GM21576 (cell line): ENCODE data around the gene ATOH8.

Experiments used
- ATAC-seq: cut with Tn5 transposase; IDR thresholded peaks from one replicate; pipeline ENCODE4 v1.9.1; 2021; ENCODE audit warnings: mild to moderate bottlenecking, moderate library complexity; ENCODE audit not compliant: unreplicated experiment

ATOH8 gene

DNA sequence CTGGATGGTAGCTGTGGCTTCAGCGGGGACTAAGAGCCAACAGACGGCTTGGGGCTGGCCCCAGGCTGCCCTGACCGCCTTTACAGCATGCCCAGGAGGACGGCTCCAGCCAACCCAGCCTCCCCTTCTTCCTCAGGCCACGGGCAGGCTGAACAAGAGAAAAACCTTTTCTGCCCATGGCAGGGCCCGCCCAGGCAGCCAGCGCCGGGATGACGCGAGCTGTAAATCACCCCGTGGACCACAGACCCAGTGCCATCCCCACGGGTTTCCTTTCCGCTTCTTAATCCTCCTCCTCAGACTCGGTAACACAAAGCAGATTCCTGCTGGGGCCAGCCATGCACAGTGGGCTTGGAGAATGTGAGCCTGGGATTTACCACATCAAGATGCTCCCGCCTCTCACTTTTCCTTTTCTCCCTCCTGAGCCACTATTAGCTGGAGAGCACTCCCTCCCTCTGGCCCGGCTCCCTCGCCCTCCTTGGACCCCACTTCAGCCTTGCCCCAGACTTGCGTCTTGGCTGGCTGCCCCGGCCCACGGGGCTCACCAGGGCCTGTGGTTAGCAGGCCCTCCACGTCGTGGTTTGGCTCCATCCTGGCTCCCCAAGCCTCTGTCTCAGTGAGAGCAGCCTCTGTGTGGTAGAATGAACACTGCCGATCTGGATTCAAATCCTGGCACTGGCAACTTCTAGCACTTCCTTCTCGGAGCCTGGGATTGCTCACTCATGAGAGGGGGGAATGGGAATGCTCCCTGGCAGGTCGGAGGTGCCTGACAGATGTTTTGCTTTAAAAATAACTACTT is 31.4 kb downstream of the ATOH8 start:
- ATAC-seq, result no peak

DNA sequence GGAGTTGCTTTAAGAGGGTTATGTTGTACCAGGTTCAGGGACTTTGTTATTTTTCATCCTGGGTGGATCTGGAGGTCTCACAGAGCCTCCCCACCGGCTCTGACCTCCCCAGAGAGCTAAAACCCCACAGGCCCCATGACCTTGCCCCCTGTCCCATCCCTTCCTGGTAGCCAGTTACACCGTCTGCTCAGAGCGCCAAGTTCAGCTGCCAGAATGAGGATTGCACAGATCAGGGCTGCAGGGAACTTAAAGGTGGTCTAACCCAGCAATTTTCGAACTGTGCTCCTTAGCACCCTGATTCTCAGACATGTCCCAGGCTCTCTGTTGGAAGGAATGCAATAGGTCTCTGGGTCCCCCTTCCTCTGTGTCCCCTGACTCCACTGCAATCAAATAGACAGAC is 32.1 kb downstream of the ATOH8 start:
- no peak for ATAC-seq

DNA sequence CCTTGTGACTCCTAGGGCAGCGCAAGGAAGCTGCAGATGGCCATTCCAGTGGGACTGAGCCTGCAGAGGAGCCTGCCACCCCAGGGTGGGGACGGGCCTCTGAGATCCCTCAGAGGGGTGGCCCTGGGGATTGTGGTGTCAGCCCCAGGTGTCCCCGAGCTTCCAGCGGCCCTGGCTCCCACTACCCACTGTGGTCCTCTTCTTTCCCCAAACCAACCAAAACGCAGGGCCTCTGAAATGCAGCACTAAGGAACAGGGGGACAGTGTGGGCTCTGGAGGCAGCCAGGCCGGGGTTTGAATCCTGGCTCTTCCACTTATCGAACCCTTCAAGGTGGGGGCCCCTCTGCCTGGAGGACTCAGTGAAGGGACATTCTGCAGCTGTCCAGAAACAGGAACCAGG is 32.7 kb downstream of the ATOH8 start:
- no peak for ATAC-seq

DNA sequence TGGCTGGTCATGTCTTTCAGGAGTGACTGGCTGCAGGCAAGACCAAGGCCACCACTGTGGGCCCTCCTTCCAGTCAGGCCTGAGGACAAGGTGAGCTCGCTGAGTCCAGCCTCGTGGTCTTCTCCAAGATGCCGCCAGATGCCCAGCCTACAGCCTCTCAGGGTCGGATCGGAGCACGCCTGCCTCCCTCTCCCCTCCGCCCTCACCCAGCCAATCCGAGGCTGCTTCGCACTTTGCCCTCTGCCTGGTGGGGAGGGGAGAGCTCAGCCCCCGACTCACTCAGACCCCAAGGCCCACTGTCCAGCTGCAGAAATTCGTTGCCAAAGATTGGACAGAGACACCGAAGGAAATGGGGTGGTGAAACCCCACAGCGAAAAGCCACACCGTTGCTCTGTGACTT is 33.1 kb downstream of the ATOH8 start:
- no peak for ATAC-seq

DNA sequence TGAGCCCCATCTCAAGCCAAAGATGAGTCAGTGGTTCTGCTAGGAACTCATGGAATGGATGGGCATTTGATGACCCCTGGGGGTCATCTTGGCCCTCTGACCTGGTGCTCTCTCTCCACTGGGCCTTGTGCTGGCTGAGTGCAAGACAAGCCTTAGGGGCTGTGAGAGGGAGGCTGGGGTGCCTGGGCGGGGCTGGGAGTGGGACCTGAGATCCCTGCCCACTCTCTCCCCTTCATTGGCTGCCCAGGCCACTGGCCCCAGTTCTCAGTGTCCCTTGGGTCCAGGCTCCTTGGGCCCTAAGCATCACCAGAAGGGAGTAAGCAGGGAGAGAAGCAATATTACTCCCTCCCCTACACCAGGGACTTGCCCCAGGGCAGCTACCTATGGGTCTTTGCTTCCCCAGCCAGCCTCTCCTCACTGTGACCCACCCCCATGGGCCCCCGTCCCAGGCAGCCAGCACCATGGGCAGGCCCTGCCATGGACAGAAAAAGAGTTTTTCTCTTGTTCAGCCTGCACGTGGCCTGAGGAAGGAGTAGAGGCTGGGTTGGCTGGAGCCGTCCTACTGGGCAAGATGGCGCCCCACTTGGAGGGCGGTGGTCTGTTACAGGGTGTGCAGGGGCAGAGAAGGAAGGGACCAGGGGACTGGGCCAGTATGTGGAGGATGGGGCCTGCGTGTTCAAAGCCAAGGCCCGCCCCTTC is 33.6 kb downstream of the ATOH8 start:
- ATAC-seq, result no peak

DNA sequence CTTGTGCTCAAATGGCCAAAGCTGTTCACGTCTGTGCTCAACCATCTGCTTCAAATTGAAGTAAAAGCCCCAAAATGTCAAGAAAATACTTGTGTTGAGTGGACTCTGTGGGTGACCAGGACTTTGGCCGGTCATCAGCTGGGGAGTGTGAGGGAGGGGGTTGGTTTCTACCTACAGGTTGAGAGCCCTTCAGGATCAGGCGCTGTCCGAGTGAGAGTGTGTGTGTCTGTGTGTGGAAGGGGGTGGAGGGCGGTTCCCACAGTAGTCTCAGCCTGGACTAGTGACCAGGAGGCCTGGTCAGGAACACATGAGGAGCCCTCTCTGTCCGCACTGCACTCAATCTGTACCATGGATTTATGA is 34.2 kb downstream of the ATOH8 start:
- ATAC-seq, result no peak

DNA sequence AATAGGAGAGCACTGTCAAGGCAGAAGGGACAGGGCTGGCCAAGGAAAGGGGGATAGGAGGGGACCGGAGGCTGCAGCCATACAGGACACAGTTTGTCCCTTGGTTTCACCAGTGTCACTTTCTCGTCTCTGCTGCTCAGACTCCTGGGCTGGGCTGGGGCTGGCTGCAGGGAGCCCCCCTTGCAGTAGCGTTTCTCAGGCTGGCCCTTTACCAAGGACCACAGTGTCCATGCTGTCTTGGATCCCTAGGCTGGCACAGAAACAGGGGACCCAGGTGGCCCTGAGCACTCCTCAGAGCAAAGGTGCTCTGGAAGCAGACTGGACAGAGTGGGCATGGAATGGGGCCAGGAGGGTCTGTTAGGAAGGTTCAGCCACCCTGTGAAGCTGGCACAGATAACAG is 34.8 kb downstream of the ATOH8 start:
- ATAC-seq, result no peak

DNA sequence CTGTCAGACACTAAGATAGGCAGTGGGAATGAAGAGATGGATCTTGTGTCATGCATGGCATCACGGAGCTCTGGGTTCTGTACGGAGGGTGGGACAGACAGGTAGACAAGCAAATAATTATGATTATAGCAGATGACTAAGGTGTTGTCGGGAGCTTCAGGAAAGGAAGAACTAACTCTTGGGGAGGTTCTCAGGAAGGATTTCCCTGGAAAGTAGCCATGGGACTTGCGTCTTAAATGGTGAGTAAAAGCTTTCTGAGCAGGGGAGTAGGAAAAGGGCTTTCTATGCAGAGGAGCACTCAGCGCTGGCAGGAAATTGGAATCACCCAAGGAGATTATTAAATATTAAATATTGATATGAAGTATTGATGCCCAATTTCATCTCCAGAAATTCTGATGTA is 35.5 kb downstream of the ATOH8 start:
- ATAC-seq, result no peak

DNA sequence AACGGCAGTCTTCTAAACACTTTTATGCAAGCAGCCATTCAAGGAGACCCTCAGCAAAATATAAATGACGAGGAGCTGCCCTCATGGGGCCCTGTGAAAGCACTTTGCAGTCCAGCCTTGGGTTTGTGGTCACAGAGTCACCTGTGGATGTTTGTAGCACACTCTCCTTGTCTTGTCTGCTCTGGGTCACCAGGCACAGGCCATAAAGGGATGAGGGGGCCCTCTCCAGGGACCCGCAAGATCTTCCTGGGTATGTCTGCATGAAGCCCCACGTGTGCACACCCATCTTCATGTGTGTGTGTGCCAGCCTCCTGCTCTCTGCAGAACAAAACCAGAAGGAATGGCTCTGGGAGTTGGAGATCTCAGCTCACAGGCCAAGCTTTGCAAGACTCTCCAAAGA is 36.2 kb downstream of the ATOH8 start:
- ATAC-seq, result no peak

DNA sequence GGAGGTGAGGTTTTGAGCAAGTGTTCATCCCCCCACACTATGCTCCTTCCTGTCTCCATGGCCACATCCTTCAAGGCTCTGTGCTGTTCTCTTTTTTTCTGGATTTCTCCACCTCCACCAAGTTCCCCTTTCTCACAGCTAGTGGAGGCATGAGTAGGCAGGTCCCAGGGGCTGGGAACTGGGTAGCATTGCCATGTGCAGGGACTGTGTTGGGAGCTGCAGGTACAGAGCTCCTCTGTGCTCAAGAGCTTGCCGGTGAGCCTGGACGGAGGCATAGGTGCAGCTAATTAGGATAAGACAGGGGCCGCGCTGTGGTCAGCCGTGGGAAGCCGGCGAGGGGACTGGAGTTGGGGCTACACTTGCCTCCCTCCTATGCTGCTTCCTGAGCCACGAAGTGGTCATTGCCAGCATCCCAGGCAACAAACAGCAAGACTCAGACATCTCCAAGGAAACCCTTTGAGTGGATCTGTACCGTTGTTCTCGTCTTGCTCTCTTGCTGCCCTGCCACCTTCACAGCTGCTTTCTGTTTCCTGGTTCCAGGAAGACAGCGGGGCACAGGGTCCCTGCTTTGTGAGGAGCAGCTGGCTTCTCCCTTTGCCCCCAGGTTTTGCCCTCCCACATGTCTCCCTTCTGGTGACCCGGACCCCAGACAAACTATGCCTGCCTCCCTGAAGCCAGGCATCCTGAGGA is 36.9 kb downstream of the ATOH8 start:
- ATAC-seq, result no peak

DNA sequence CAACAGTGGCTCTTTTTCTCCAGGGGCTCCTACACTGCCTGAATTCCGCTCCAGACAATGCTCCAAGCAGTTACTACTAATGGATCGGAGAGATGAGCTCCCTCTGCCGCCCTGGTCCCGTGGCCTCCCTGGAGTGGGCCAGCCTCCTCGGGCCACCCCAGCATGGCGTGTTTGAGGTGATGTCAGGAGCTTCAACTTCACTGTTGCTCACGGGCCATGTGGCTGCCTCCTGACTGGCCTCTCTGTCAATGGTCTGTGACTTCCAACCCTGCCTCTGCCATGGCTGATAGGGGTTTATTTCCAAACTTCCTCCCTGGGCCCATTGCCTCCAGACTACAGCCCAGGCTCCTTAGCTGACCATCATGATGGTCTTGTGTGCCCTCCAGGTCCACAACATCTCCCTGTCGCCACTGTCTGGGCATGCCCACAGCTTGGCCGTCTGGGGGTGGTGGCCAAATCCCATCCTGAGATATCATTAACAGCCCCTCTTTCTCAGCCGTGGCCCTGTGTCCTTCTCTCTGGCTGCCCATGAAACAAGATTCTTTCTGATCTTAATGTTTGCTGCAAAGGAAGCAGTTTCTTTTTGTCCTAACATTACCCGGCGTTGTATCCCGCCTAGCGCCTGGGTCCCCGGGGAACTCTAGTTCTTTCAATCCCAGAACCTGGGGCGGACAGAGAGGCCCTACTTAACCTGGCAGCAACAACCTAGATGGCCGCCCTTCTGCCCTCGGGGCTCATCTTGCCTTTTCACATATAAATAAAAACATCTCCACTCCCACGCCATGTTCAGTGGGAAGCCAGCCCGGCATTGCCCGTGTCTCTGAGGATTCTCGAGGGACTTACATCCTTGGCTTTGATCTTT is 38.1 kb downstream of the ATOH8 start:
- no peak for ATAC-seq

DNA sequence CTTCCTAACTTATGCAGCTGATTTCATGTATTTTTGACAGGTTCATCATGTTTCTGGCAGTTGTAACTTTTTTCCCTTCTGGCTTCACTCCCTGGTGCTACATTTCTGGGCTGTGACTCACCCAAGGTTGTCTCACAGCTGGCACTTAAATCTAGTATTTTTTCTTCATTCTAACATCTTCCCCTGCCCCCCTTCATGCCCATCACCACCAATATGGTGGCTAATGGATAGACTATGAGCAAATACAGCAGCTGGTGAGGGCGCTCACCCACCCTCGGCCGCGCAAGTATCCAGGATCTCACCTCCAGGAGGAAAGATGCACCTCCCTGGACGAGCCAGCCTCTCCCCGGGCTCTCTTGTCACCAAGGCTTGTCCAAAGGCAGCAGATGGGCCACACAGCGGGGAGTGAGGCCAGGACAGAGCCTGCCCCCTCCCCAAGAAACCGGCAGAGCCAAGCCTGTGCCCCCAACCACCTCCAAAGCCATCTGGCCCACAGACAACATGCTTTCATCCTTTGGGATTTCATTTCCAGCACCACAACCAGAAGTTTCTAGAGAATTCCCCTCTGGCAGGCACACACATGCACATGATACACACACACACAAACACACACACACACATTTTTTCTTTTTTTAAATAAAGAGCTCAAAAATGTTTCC is 39.1 kb downstream of the ATOH8 start:
- no peak for ATAC-seq

DNA sequence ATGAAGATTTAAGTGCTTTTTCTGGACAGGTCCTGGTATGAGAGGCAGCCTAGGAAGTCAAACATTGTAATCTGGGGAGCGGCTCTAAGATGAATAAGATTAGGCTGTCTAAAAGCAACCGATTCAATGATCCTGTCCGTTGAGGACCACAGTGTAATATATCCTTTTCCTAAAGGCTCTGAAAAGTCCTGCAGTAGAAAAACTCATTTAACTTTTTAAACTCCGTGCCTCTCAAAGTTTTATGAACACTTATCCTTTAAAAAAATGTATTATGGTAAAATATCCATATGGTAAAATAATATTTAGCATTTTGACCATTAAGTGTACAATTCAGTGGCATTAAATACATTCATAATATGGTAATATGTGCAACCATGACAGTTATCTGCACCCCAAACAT is 39.8 kb downstream of the ATOH8 start:
- no peak for ATAC-seq

DNA sequence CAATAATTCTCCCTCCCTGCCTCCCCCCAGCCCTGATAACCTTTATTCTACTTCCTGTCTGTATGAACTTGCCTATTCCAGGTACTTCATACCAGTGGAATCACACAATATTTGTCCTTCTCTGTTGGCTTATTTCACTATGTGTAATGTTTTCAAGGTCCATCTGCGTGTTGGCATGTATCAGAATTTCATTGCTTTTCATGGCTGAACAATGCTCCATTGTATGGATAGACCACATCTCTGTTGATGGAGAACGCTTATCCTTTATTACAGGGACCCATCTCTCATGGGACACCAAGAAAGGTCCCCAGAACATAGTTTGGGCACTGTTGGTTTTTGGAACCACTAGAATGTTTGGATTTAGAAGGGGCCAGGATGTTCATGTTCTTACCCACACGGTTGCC is 40.2 kb downstream of the ATOH8 start:
- no peak for ATAC-seq

DNA sequence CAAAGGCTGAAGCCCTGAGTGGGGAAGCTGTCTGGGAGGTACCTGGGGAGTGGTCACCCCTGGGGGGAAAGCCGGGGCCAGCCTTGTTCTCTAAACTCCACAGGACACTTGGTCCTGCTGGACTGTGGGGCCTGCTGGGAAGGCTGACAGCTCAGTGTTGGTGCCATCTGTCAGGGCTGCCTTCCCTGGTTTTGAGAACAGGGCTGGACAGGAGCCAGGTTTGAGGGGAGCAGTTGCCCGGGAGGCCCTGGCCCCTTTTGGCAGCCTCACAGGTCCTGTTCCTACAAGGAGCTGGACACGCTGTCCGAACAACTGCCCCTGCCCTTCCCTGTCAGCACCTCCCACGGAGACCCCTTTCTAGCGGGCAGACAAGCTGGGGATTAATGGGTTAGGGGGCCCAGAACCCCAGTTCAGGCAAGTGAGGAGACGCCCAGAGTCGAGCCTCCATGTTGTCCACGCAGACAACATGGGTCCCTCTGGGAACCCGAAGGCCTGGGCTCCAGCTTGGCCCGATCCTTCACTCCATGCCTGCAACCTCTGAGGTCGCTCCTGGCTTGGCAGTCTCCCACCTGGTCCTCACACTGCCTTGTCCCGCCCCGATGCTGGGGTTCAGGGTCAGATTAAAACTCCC is 40.8 kb downstream of the ATOH8 start:
- no peak for ATAC-seq

DNA sequence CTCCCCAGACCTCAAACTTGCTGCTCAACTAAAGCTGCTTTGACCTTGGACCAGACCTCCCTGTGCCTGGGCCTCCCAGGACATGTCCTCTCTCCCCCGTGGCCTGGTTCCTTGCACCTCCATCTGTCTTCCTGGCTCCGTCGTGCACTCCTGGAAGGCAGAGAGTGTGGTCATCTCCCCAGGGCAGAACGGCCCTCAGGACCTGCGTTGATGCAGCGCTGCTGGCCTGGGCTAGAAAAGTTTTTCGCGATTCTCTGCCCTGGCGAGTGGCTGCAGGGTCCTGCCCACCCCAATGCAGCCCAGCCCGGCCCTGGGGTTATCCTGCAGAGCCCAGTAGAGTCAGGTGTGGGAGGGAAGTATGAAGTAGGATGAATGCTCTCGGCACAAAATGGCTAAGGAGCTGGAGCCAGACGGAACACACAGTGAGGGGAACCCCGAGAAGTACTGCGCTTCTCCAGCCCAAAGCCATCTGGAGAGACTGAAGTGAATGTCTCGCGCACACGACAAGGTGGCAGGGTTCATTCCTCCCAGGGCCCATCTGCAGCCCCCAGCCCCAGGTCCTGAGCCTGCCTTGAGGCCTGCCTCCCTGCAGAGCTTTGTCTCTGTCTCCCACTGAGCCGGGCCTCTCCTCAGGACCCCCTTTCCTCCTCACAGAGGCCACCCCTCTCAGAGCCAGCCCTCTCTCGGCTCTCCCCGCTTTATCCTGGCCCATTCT is 41.7 kb downstream of the ATOH8 start:
- no peak for ATAC-seq

DNA sequence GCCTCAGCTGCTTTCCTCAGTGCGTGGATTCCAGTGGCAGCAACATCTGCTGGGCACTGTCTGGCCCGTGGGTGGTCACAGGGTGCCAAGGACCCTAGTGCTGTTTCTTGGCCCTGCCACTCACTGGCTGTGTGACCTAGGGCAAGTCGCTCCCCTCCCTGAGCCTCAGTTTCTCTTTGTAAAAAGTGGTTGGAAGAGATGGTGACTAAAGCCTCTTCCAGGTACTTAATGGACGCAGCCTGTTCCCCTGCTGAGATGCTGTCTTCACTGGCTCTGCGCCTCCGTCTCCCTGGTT is 42.2 kb downstream of the ATOH8 start:
- no peak for ATAC-seq

DNA sequence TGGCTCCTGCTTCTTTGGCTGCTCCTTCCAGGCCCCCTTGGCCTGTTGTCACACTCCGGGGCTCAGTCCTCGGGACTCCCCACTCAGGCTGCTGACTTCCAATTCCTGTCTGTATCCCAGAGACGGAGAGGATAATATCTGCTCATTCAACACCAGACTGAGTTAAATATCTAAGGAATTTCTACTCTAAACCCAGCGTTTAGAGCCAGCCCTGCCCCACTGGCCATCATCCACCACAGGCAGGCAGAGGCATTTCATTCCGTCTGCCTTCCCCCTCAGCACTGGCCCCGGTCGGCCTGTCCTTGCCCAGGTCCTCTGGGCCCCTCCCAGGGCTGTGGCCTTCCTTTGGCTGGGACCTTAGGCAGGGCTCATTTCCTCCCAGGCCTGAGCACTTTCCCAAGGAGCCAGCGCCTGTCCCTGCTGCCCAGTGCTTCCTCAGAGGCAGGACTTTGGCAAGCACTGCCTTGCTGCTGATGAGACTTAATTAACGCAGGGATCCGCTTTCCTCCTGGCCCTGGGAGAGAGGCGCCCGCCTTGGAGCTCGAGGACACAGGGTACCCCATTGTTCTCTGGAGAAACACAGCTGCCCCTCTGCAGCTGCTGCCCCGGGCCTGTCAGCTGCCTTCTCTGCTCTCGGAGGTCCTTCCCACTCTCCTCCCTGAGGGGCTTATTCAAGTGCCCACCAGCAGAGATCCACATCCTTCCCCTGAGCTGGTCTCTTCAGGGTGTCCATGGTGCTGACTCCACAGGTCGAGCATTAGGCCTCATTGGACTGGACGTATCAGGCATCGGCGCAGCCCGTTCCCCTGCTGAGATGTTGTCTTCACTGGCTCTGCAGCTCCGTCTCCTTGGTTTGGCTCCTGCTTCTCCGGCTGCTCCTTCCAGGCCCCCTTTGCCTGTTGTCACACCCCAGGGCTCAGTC is 42.8 kb downstream of the ATOH8 start:
- ATAC-seq, result no peak

DNA sequence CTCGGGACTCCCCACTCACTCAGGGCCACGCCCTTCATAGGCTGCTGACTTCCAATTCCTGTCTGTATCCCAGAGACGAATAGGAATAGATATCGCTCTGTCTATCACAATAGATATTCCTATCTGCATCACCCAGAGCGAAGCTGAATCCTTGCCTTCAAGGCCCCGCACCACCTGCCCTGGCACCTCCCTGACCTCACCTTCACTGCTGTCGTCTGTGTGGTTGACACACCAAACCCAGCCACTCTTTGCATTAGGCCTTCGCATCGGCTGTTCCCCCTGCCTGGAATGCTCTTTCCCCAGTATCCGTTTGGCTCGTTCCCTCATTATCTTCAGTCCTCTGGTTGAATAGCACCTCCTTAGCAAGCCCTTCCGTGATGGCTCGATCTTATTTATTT is 43.5 kb downstream of the ATOH8 start:
- ATAC-seq, result no peak
